A549 treated with AZD9567 at 1 μM for 4 hours (cell line): ENCODE data around the gene LIMK2. TPM values are rescaled to one million over a fixed set of nuclear protein-coding genes. Genes with fewer than 3 reads are reported as not detected.

Source experiments
- total RNA-seq: library from RNA; stranded (reverse); fragments of 200-300 nt; extraction: Qiagen RNA extraction; gene quantifications from 5 replicates; pipeline ENCODE4 v1.2.3, GENCODE V29; 2022; ENCODE audit not compliant: insufficient read depth

LIMK2 gene
- 7.5 to 29.6 TPM (median 7.8 TPM) in 5 replicates for total RNA-seq

GRCh38 chr22:31211862-31212730 lies at the start of gene LIMK2:
Gene LIMK2, plus strand, starts transcription at chr22:31212298. Its CDS starts 111 bp downstream, at chr22:31212409.

GRCh38 chr22:31292236-31292989 lies 80.3 kb downstream of the LIMK2 start, which contains the start of gene PIK3IP1:
Gene PIK3IP1, minus strand, starts transcription at chr22:31292488. Its CDS starts 144 bp downstream, at chr22:31292344.

Other genes with a start within 250 kb of the LIMK2 start
- 7.7 to 14.5 TPM (median 14.1 TPM) in 5 replicates for gene MORC2, start 243.5 kb upstream of the LIMK2 start, total RNA-seq
- 23.0 to 33.7 TPM (median 27.2 TPM) in 5 replicates for gene TUG1, start 243.0 kb upstream of the LIMK2 start, total RNA-seq
- gene SMTN, start 131.0 kb upstream of the LIMK2 start, total RNA-seq: 24.4 to 28.2 TPM (median 27.0 TPM) in 5 replicates
- gene SELENOM, start 104.7 kb upstream of the LIMK2 start, total RNA-seq: 62.4 to 74.7 TPM (median 70.6 TPM) in 5 replicates
- 0.38 to 0.77 TPM (median 0.45 TPM) in 4 of 5 replicates, not detected in the other for gene INPP5J, start 89.3 kb upstream of the LIMK2 start, total RNA-seq
- gene PLA2G3, start 71.8 kb upstream of the LIMK2 start, total RNA-seq: not detected in 5 replicates
- gene RNF185, start 52.1 kb upstream of the LIMK2 start, total RNA-seq: 21.4 to 27.0 TPM (median 24.8 TPM) in 5 replicates
- 0.57 to 3.0 TPM (median 0.75 TPM) in 5 replicates for gene PIK3IP1, start 80.2 kb downstream of the LIMK2 start, total RNA-seq
- gene PATZ1, start 134.0 kb downstream of the LIMK2 start, total RNA-seq: 18.4 to 23.6 TPM (median 21.8 TPM) in 5 replicates
- gene DRG1, start 187.3 kb downstream of the LIMK2 start, total RNA-seq: 55.2 to 80.8 TPM (median 56.0 TPM) in 5 replicates